Activated B cell treated with CpG ODN at 0.5 μM for 24 hours (primary cell): Measurements from ENCODE around the gene OR8B8. TPM values are rescaled to one million over a fixed set of nuclear protein-coding genes. Genes with fewer than 3 reads are reported as not detected.

Source experiments
- ATAC-seq: fragments of 200-7000 bp; cut with Tn5 transposase; one replicate; pipeline ENCODE4 v1.10.0; 2021; ENCODE audit warnings: low read depth, mild to moderate bottlenecking, moderate library complexity
- CTCF ChIA-PET: fragments of 350-600 bp; sonication (Branson Sonifier 250); formaldehyde crosslinking; loops from one replicate; lab custom pipeline; 2021; ENCODE audit warnings: antibody characterized with exemption; lab: Charles Lee
- POLR2A ChIA-PET: fragments of 350-600 bp; sonication (Branson Sonifier 250); formaldehyde crosslinking; loops from one replicate; lab custom pipeline; 2021; ENCODE audit warnings: antibody characterized with exemption; lab: Charles Lee
- DNase-seq: peaks from one replicate; pipeline ENCODE4 v3.0.0; 2022
- H3K27ac Mint-ChIP-seq: one replicate; pipeline ENCODE4 v1.8.0; 2020; ENCODE audit warnings: mixed read lengths
- H3K27me3 Mint-ChIP-seq: one replicate; pipeline ENCODE4 v1.8.0; 2021; ENCODE audit warnings: mixed read lengths
- H3K36me3 Mint-ChIP-seq: one replicate; pipeline ENCODE4 v1.8.0; 2021; ENCODE audit warnings: low read depth, mixed read lengths
- H3K4me1 Mint-ChIP-seq: one replicate; pipeline ENCODE4 v1.8.0; 2021; ENCODE audit warnings: mixed read lengths
- H3K4me3 Mint-ChIP-seq: one replicate; pipeline ENCODE4 v1.8.0; 2020; ENCODE audit warnings: mild to moderate bottlenecking, mixed read lengths
- H3K9me3 Mint-ChIP-seq: one replicate; pipeline ENCODE4 v1.8.0; 2020; ENCODE audit warnings: mixed read lengths
- CTCF ChIP-seq: fragments of 200-600 bp; IDR thresholded peaks from one replicate; pipeline ENCODE4 v1.8.0; 2022; ENCODE audit warnings: antibody characterized with exemption, mild to moderate bottlenecking
- intact Hi-C: fragments of 100-400 bp; cut with micrococcal nuclease; formaldehyde crosslinking; loops from one replicate; pipeline ENCODE4 v1.15.1; 2024
- total RNA-seq: library from RNA; stranded (reverse); gene quantifications from 2 replicates; pipeline ENCODE4 v1.2.3, GENCODE V29; 2022

Gene OR8B8
- total RNA-seq, 1 donor from 2014 or later, result not detected

- intact Hi-C loops, result no loop called here
- no peaks in the 10 kb centered on the region for H3K4me1 Mint-ChIP-seq
- CTCF ChIA-PET, result no interaction called here
- H3K27ac Mint-ChIP-seq, result no peak overlapping the region
- POLR2A ChIA-PET, result no interaction called here
- H3K27me3 Mint-ChIP-seq, result peaks cover 11% of the 10 kb centered on the region
- ATAC-seq, result no peak
- TF ChIP-seq CTCF, result no peak
- no peak for DNase-seq
- H3K9me3 Mint-ChIP-seq, result no peaks in the 10 kb centered on the region
- no peak overlapping the region for H3K4me3 Mint-ChIP-seq
- no peaks in the 10 kb centered on the region for H3K36me3 Mint-ChIP-seq
Observed at GRCh38 chr11:124442847-124443246, 2.6 kb downstream of the OR8B8 start.

DNA sequence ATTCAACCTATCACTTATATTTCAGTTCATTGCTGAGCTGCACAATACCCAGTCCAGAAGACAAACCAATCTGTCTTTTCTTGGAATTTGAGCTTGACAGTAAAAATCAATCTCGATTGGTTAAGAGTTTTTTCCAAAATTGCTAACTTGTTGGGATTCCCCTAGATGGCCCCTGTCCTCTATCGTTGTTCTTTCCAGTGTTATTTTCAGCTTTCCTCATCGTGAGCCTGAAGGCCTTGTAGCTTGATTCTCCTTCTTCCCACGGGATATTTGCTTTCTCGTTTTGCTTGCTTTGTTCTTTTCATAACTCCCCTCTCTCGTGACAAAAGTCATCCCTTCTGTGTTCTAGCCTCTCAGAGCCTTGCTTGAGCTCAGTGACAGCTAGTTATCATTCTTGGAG, 3.1 kb downstream of the OR8B8 start:
- no peaks in the 10 kb centered on the region for H3K36me3 Mint-ChIP-seq
- ChIA-PET CTCF (no interaction called here), POLR2A (no interaction called here)
- peaks cover 11% of the 10 kb centered on the region for H3K27me3 Mint-ChIP-seq
- no peak overlapping the region for H3K4me3 Mint-ChIP-seq
- no peaks in the 10 kb centered on the region for H3K9me3 Mint-ChIP-seq
- H3K4me1 Mint-ChIP-seq, result no peaks in the 10 kb centered on the region
- no peak overlapping the region for H3K27ac Mint-ChIP-seq
- intact Hi-C loops, result no loop called here
- TF ChIP-seq CTCF, result no peak
- no peak for ATAC-seq
- DNase-seq, result no peak

GRCh38 chr11:124441519-124441918, 4.0 kb downstream of the OR8B8 start:
- no peaks in the 10 kb centered on the region for H3K9me3 Mint-ChIP-seq
- no peak overlapping the region for H3K27ac Mint-ChIP-seq
- ChIA-PET POLR2A (no interaction called here), CTCF (no interaction called here)
- no peak for DNase-seq
- no peaks in the 10 kb centered on the region for H3K4me1 Mint-ChIP-seq
- no peak overlapping the region for H3K4me3 Mint-ChIP-seq
- no peak for ATAC-seq
- TF ChIP-seq CTCF, result no peak
- intact Hi-C loops, result no loop called here
- no peaks in the 10 kb centered on the region for H3K36me3 Mint-ChIP-seq
- peaks cover 11% of the 10 kb centered on the region for H3K27me3 Mint-ChIP-seq

DNA sequence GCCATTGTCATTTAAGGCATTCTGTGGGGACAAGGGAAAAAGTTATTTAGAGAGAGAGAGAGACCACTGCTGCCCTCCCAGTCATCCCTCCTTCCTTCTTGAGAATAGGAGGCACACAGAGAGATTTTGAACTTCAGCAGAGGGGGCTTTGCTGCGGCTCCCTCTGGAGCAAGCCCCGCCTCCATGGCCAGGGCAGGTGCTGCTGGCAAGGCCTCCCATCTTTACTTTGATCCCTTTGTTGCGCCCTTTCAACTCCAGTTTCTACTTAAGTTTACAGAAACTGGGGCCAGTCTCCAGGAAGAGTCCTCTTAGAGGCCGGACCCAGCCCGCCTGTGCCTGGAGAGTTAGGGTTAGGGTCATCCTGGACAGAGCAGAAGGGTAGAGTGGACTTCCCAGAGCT, 4.4 kb downstream of the OR8B8 start:
- CTCF ChIA-PET, result no interaction called here
- no peak for ATAC-seq

GRCh38 chr11:124440608-124441007, 4.9 kb downstream of the OR8B8 start:
- CTCF ChIA-PET, result no interaction called here
- no peaks in the 10 kb centered on the region for H3K36me3 Mint-ChIP-seq
- H3K27ac Mint-ChIP-seq, result no peak overlapping the region
- H3K4me1 Mint-ChIP-seq, result no peaks in the 10 kb centered on the region
- H3K9me3 Mint-ChIP-seq, result no peaks in the 10 kb centered on the region
- DNase-seq, result no peak
- intact Hi-C loops, result no loop called here
- POLR2A ChIA-PET, result no interaction called here
- no peak overlapping the region for H3K4me3 Mint-ChIP-seq
- H3K27me3 Mint-ChIP-seq, result peaks cover 11% of the 10 kb centered on the region
- TF ChIP-seq CTCF, result no peak
- ATAC-seq, result no peak

More for the DNA sequence above, 4.4 kb downstream of the OR8B8 start:
- Mint-ChIP-seq H3K36me3 (no peaks in the 10 kb centered on the region), H3K27ac (no peak overlapping the region), H3K4me1 (no peaks in the 10 kb centered on the region), H3K27me3 (peaks cover 11% of the 10 kb centered on the region), H3K9me3 (no peaks in the 10 kb centered on the region), H3K4me3 (no peak overlapping the region)
- POLR2A ChIA-PET, result no interaction called here
- DNase-seq, result no peak
- TF ChIP-seq CTCF, result no peak
- intact Hi-C loops, result no loop called here
